OCI-LY7 (cell line): ENCODE measurements around the gene TRPM3. TPM values are rescaled to one million over a fixed set of nuclear protein-coding genes. Genes with fewer than 3 reads are reported as not detected.

Experiments used
- BruUV-seq: library from RNA; stranded (reverse); fragments of 400-500 nt; replicated peaks from 2 replicates; lab custom pipeline; 2021; lab: Mats Ljungman, UMichigan
- CTCF ChIA-PET: fragments of 300-600 bp; sonication (Branson Sonifier 250); formaldehyde crosslinking; loops from one replicate; lab custom pipeline; 2022; ENCODE audit warnings: antibody characterized with exemption; ENCODE audit not compliant: unreplicated experiment; lab: Charles Lee
- POLR2A ChIA-PET: fragments of 300-600 bp; sonication (Branson Sonifier 250); formaldehyde crosslinking; loops from one replicate; lab custom pipeline; 2022; ENCODE audit warnings: antibody characterized with exemption; lab: Charles Lee
- DNase-seq: peaks from one replicate; pipeline ENCODE4 v3.0.0-alpha.2; 2015; ENCODE audit warnings: low spot score
- H2AFZ ChIP-seq: fragments of 200-600 bp; sonication (generic), shearing (Covaris generic); 2 replicates; pipeline ENCODE4 v1.6.1; 2014; ENCODE audit warnings: mild to moderate bottlenecking, antibody characterized with exemption, low read length, moderate library complexity
- H3K27ac ChIP-seq: fragments of 200-600 bp; sonication (generic); 2 replicates; pipeline ENCODE4 v1.5.1; 2014; ENCODE audit warnings: mixed run types, low read depth, mild to moderate bottlenecking, moderate library complexity, low read length, inconsistent platforms; ENCODE audit not compliant: poor library complexity, severe bottlenecking
- H3K36me3 ChIP-seq: fragments of 200-600 bp; sonication (generic); 2 replicates; pipeline ENCODE4 v1.6.1; 2014; ENCODE audit warnings: mild to moderate bottlenecking, antibody characterized with exemption, low read length, moderate library complexity, mixed read lengths; ENCODE audit not compliant: insufficient read depth
- H3K4me1 ChIP-seq: fragments of 200-600 bp; sonication (generic); 2 replicates; pipeline ENCODE4 v1.5.1; 2014; ENCODE audit warnings: mild to moderate bottlenecking, low read length; ENCODE audit not compliant: insufficient read depth, poor library complexity, severe bottlenecking
- H3K4me2 ChIP-seq: fragments of 200-600 bp; sonication (generic); 2 replicates; pipeline ENCODE4 v1.6.1; 2014; ENCODE audit warnings: mild to moderate bottlenecking, low read length
- H3K4me3 ChIP-seq: fragments of 200-600 bp; sonication (generic); 2 replicates; pipeline ENCODE4 v1.5.1; 2014; ENCODE audit warnings: mild to moderate bottlenecking, low read depth, low read length; ENCODE audit not compliant: poor library complexity, severe bottlenecking
- H3K79me2 ChIP-seq: fragments of 200-600 bp; sonication (generic); 2 replicates; pipeline ENCODE4 v1.6.1; 2016; ENCODE audit warnings: low read depth, mild to moderate bottlenecking, low read length, moderate library complexity, mixed read lengths; ENCODE audit not compliant: insufficient read depth
- H3K9me2 ChIP-seq: fragments of 200-600 bp; sonication (generic); 2 replicates; pipeline ENCODE4 v1.6.1; 2016; ENCODE audit warnings: mild to moderate bottlenecking, low read length, mixed read lengths; ENCODE audit not compliant: insufficient read depth
- H3K9me3 ChIP-seq: fragments of 200-600 bp; sonication (generic); 2 replicates; pipeline ENCODE4 v1.6.1; 2014; ENCODE audit warnings: mild to moderate bottlenecking, mixed run types, low read length, mixed read lengths
- H4K20me1 ChIP-seq: fragments of 200-600 bp; sonication (generic); 2 replicates; pipeline ENCODE4 v1.6.1; 2014; ENCODE audit warnings: mild to moderate bottlenecking, antibody characterized with exemption, low read length, moderate library complexity, mixed read lengths; ENCODE audit not compliant: insufficient read depth
- CTCF ChIP-seq: fragments of 200-600 bp; sonication (generic); conservative IDR thresholded peaks from 2 replicates; pipeline ENCODE4 v1.5.1; 2014; ENCODE audit warnings: mild to moderate bottlenecking, antibody characterized with exemption, low read length, moderate library complexity, mixed read lengths
- EZH2phosphoT487 ChIP-seq: fragments of 200-600 bp; sonication (generic); IDR thresholded peaks from 2 replicates; pipeline ENCODE4 v1.6.1; 2018; ENCODE audit warnings: low read depth, borderline replicate concordance, mild to moderate bottlenecking, mixed run types, antibody characterized with exemption, low read length, moderate library complexity, mixed read lengths
- intact Hi-C: fragments of 100-400 bp; cut with micrococcal nuclease; formaldehyde crosslinking; loops from one replicate; pipeline ENCODE4 v1.10.0; 2022; ENCODE audit not compliant: unreplicated experiment
- total RNA-seq, 2 experiments: library from RNA; depleted of rRNA in 1 of 2; stranded (reverse); fragments of >200 nt in 1 of 2; shearing (Covaris generic) in 1 of 2; gene quantifications; 2 replicates each; pipeline ENCODE4 v1.2.3, GENCODE V29; 2014 to 2022

TRPM3 gene
- total RNA-seq, 2 experiments from 2014 or later: not detected

DNA sequence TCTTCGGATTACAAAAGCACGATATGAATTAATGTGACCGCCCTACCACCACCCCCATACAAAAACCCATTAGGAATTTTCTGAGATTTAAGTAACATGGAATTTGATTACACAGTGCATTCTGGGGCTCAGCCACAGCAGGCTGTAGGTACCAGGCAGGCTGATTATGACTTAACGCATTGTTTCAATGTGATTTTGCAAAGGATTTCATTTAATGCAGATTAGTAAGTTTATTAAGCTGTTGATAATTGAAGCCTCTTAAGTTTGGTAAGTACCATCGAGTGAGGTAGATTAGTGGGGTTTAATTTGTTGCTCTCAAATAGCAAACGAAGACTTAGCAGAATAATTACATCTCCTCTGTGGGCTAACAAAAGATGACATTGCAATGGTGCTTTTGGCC lies 240.1 kb downstream of the TRPM3 start:
- TF ChIP-seq CTCF: no peak
- no peak for TF ChIP-seq EZH2phosphoT487
- no peaks in the 10 kb centered on the region for H3K9me2 ChIP-seq
- DNase-seq: no peak
- no peaks in the 10 kb centered on the region for H3K36me3 ChIP-seq
- ChIA-PET CTCF (no interaction called here), POLR2A (no interaction called here)
- intact Hi-C loops: no loop called here
- no TSS peak for BruUV-seq
- no peak overlapping the region for H3K4me3 ChIP-seq
- H3K4me1 ChIP-seq: no peaks in the 10 kb centered on the region
- no peaks in the 10 kb centered on the region for H4K20me1 ChIP-seq
- no peak overlapping the region for H2AFZ ChIP-seq
- H3K79me2 ChIP-seq: no peaks in the 10 kb centered on the region
- no peaks in the 10 kb centered on the region for H3K9me3 ChIP-seq
- H3K4me2 ChIP-seq: no peak overlapping the region
- no peak overlapping the region for H3K27ac ChIP-seq

DNA sequence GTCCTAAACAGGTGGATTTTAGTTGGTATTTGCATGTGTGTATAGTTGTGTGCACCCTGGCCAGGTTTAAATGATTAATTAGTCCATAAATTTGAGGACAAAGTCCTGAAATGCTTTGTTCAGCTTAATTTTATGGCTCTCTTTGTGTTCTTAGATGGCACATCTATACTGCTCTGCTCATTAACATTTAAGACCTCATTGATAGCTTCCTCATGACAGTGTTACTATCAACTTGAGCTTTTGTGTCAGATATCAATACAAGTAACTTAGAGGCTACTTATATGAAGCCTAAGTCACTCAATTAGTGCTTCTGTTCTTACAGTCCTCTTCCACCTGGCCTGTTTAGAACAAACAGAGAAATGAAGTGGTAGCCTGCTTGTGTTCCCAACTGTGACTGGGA lies 240.9 kb downstream of the TRPM3 start:
- intact Hi-C loops: no loop called here
- CTCF ChIA-PET: no interaction called here

More for the DNA sequence above, 240.9 kb downstream of the TRPM3 start:
- Histone ChIP-seq H3K9me2 (no peaks in the 10 kb centered on the region), H2AFZ (no peak overlapping the region), H3K9me3 (no peaks in the 10 kb centered on the region), H3K4me2 (no peak overlapping the region), H3K36me3 (no peaks in the 10 kb centered on the region), H4K20me1 (no peaks in the 10 kb centered on the region), H3K79me2 (no peaks in the 10 kb centered on the region), H3K4me1 (no peaks in the 10 kb centered on the region), H3K27ac (no peak overlapping the region), H3K4me3 (no peak overlapping the region)
- BruUV-seq: no TSS peak
- TF ChIP-seq EZH2phosphoT487 (no peak), CTCF (no peak)
- POLR2A ChIA-PET: no interaction called here
- DNase-seq: no peak
